Thyroid gland (tissue), 4 donors: ENCODE results near the gene RNFT2.

Experiments
- CTCF ChIP-seq, 6 experiments: fragments of 200-600 bp in 3 of 6; fragments of 450-650 bp in 3 of 6; sonication (generic) in 3 of 6; IDR thresholded peaks; one replicate each; pipeline ENCODE4 v1.5.1; 2016 to 2019; ENCODE audit warnings: antibody characterized with exemption in 6 of 6, mild to moderate bottlenecking in 2 of 6, inconsistent platforms in 1 of 6, moderate library complexity in 1 of 6
- POLR2A ChIP-seq, 2 donors: fragments of 450-650 bp; IDR thresholded peaks; one replicate each; pipeline ENCODE4 v1.6.1; 2017; ENCODE audit warnings: antibody characterized with exemption in 2 of 2, mild to moderate bottlenecking in 2 of 2, moderate library complexity in 1 of 2

DNA sequence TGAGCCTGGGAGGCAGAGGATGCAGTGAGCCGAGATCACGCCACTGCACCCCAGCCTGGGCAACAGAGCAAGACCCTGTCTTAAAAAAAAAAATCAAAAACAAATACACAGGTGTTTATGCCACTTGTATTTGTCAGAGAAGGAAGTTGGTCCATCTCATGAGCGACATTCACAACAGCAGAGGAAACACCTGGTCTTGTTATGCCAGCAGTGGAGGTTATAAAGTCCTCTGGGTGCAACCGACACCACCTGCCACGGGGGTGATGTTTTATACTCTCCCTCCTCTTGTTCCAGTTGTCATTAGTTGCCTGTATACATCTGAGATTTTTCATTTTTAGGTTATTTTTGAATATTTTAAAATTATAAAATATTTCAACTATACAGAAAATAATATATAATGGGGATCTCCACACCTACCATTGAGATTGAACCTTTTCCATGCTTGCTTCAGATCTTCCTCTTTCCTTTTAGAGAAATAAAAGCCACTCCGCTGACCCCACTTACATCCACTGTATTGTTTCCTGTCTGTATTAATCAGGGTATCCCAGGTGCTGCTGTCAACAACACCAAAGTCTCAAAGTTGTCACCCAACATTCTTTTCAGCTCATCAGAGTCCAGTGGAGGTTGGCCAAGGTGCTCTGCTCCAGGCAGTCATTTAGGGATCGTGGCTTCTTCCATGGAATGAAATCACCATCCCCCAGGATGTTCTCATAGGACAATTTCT is 65.1 kb downstream of the RNFT2 start:
- TF ChIP-seq CTCF (IDR thresholded peaks at IDR 0.05): no peak
- no peak for TF ChIP-seq POLR2A (IDR thresholded peaks at IDR 0.05)
